IMR-90 (cell line): Measurements from ENCODE around the gene WDR81.

Experiments used
- BHLHE40 ChIP-seq: fragments of 150-350 bp; IDR thresholded peaks from 2 replicates; pipeline ENCODE4 v1.6.1; 2016; ENCODE audit warnings: mild to moderate bottlenecking, low read depth, low read length
- CHD1 ChIP-seq: IDR thresholded peaks from 2 replicates; pipeline ENCODE4 v1.6.1; 2012; ENCODE audit warnings: low read depth, low read length, improper control_type of control experiment
- CTCF ChIP-seq: conservative IDR thresholded peaks from 2 replicates; pipeline ENCODE4 v1.5.1; 2012; ENCODE audit warnings: mild to moderate bottlenecking, low read depth, low read length, improper control_type of control experiment
- MAZ ChIP-seq: IDR thresholded peaks from 2 replicates; pipeline ENCODE4 v1.6.1; 2012; ENCODE audit warnings: low read depth, mild to moderate bottlenecking, low read length, improper control_type of control experiment, moderate library complexity, borderline replicate concordance
- POLR2A ChIP-seq: IDR thresholded peaks from 2 replicates; pipeline ENCODE4 v1.6.1; 2012; ENCODE audit warnings: mild to moderate bottlenecking, low read depth, low read length
- SMC3 ChIP-seq: fragments of 150-350 bp; IDR thresholded peaks from 2 replicates; pipeline ENCODE4 v1.6.1; 2016; ENCODE audit warnings: low read depth, mild to moderate bottlenecking, antibody characterized with exemption, low read length, moderate library complexity

GRCh38 chr17:1735834-1736347 lies 11.4 kb downstream of the WDR81 start:
- no peak for TF ChIP-seq CHD1
- TF ChIP-seq POLR2A, result no peak
- TF ChIP-seq CTCF, result no peak
- TF ChIP-seq BHLHE40, result no peak
- TF ChIP-seq SMC3, result no peak
- TF ChIP-seq MAZ, result no peak
